GM18511 (cell line): Measurements from ENCODE around the gene RBBP7.

Experiments used
- ATAC-seq: cut with Tn5 transposase; IDR thresholded peaks from one replicate; pipeline ENCODE4 v1.9.1; 2021; ENCODE audit warnings: mild to moderate bottlenecking, moderate library complexity; ENCODE audit not compliant: unreplicated experiment

RBBP7 gene

GRCh38 chrX:16867947-16868346 lies 2.2 kb downstream of the RBBP7 start:
- no peak for ATAC-seq

DNA sequence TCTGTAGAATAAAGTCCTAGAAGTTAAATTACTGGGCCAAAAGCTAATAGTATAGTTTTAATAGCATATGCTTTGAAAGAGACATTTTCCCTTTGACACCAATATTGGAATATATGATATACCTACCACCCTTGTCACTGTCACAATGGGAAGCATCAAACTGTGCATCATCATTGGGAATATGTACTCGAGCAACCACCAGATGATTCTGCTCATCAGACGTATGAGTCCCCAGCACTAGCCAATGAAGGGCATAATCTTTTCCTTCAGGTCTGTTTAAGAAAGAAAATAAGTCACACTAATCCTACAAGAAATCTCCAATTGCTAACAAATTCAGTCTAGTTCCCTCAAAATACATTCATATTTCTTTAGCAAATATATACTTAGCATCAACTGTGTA lies 7.3 kb downstream of the RBBP7 start:
- ATAC-seq, result no peak

GRCh38 chrX:16856744-16857143 lies 13.4 kb downstream of the RBBP7 start:
- ATAC-seq, result no peak

DNA sequence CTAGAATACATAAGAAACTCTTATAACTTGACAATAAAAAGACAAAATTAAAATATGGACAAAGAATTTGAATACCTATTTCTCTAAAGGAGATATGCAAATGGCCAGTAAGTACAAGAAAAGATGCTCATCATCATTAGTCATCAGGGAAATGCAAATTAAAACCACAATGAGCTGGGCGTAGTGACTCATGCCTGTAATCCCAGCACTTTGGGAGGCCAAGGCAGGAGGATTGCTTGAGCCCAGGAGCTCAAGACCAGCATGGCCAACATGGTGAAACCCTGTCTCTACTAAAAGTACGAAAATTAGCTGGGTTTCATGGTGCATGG lies 14.1 kb downstream of the RBBP7 start:
- ATAC-seq, result peak; percentile 71

DNA sequence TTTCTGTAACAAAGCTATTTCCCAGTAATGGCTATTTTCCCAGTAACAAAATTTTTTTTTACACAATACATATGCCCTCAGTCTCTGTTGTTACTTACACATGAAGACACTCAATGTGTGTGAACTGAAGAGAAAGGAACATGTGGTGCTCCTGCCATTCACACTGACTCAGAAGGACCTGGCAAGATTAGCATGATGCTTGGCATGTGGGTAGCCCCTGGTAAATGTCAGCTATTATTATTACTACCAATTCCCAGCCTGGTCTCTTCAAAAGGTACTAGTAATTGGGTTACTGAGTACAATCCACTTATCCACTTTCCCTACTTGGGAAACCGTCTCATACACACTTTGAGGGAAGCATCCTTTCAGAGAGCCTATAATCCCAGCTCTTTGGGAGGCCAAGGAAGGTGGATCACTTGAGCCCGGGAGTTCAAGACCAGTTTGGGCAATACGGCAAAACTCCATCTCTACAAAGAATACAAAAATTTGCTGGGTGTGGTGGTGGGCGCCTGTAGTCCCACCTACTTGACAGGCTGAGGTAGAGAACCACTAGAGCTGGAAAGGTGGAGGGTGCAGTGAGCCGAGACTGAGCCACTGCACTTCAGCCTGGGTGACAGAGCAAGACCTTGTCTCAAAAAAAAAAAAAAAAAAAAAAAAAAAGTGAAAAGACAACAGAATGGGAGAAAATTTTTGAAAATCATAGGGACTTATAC lies 14.6 kb downstream of the RBBP7 start:
- ATAC-seq, result peak; percentile 52

DNA sequence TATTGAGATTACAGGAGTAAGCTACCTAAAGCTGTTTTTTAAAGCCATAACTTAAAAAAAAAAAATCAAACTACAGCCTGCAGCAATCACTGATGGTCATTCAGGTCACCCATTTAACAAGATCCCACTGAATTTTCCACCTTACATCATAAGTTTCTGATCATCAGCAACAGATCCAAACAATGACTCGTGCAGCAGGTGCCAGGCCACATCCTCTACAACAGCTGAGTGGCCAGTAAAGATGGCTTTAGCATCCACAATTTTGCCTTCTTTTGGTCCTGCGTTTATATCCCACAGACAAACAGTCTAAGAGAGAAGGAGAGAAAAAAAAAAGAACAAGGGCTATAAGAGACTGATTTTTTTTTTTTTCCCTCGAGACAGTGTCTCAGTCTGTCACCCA lies 16.6 kb downstream of the RBBP7 start:
- ATAC-seq, result no peak

DNA sequence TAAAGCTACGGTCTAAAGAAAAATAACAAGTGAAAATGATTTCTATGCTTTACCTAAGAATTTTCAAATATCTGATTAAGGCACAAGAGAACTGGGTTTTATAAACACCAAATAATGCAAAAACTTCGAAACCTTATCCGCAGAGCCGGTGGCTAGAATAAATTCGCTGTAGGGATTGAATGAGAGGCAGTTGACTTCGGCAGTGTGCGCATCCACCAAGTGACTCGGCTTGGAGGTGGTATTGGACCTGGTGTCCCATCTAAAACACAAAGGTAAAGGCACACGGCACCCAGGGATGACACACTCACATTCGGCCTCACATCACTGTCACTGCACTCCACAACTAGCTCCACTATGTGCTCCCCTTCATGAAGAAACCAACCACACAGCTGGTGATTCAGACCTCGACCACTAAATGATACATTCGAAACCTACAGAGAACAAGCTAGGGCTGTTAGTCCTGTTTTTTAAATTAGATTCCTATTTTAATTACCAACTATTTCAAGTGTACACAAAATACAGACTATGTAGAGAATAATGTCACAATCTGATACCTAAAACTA lies 17.5 kb downstream of the RBBP7 start:
- ATAC-seq, result no peak

- no peak for ATAC-seq
These were observed 18.3 kb downstream of the RBBP7 start for GRCh38 chrX:16851827-16852226.

GRCh38 chrX:16851421-16851820 lies 18.7 kb downstream of the RBBP7 start:
- no peak for ATAC-seq

DNA sequence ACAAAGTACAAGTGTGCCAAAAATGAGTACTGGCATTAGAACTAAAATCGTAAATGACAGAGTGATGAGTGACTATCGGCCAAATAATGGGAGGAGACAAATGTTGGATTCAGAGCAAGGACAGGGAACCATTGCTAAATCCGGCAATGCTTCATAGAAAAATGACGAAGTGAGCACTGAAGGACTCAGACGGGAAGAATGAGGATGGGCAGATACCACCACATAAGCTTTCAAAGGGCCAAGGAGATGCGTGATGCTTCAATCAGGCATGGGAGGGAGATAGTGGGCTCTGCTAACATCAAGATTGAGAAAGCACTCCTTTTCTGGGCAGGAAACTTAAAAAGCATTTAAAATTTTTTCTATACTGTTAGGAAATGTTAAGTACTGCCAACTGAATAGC lies 21.6 kb downstream of the RBBP7 start:
- no peak for ATAC-seq

GRCh38 chrX:16845686-16846085 lies 24.5 kb downstream of the RBBP7 start:
- no peak for ATAC-seq

DNA sequence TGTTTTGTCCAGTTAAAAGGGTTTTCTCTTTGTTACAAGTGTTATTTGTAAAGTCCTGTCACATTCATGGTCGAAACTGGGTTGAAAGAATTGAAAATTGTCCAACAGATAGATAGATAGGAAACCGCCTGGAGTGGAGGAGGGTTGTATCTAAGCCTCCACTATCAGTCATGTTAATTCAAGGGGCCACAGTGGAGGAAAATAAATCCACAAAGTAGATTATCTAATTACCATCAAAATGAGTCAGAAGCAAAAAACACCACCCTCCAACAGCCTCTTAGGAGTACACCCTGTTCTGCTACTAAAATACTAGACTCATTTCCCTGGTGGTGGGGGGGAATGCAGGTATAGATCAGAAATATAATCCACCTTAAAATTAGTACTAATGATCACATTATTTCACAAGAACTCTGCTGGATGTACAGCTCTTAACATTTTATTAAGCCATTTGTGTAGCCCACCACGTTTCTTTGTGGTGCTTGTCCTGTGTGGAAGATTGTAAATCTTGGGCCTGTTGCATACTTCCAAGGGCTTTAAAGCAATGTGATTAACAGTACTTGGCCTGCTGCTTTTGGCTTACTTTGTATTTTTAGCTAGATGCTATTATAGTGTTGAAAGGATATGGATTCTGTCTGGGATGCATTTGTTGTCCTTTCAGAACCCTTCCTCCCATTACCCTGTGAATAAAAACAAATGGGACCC lies 26.8 kb downstream of the RBBP7 start:
- ATAC-seq, result no peak

GRCh38 chrX:16842684-16843083 lies 27.5 kb downstream of the RBBP7 start:
- no peak for ATAC-seq

DNA sequence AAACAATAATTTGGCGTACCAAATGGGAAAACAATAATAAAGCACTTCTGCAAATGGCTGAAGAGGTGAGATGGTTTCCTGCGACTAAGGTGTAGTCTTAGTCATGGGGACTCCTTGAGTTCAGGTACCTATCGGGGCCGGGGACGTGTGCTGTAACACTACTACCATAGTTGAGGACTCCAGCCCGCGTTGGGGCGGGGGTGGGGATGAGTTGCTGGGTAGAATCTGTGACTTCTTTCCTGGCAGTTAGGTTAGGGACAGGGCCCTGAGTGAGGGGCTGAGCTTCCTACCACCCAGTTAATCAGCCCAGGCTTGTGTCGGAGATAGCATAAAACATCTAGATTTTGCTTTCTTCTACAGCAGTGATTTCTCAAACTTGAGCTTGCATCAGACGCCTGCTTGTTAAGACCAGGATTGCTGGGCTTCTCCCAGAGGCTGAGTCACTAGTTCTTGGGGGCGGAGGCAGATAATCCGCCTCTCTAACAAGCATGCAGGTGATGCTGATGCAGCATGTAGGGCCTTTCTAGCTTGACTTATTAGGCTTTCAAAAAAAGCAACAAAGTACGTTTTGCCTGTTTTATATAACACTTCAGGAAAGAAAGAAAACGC lies 30.2 kb downstream of the RBBP7 start:
- no peak for ATAC-seq

DNA sequence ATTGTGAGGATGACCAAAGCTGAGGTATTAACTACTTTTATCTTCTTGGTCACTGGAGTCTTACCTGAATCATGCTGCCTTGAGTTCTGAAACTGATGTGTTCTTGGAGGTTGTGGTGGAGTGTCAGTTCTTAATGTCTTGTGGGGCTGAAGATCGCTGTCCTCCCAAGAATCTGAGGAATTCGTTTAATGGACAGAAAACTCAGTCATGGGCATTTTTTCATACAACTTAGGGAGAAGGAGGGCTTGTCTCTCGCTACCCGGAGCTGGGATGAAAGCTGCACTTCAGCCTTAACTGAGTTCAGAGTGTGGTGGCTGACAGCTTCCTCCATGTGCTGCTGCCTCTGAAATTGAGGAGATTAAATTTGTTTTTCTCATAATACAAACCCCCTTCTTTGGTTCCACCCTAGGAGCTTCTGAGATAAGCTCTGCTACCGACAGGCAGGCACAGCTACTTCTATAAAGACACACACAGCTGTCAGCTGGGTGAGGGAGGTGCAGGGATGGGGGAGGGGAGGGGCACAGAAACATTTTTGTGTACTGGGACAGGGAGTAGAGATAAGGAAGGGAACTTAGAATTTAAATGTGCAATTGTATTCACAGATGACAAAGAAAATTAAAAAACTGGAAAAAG lies 30.8 kb downstream of the RBBP7 start:
- ATAC-seq, result no peak

GRCh38 chrX:16838202-16839066 lies 31.7 kb downstream of the RBBP7 start:
- no peak for ATAC-seq

DNA sequence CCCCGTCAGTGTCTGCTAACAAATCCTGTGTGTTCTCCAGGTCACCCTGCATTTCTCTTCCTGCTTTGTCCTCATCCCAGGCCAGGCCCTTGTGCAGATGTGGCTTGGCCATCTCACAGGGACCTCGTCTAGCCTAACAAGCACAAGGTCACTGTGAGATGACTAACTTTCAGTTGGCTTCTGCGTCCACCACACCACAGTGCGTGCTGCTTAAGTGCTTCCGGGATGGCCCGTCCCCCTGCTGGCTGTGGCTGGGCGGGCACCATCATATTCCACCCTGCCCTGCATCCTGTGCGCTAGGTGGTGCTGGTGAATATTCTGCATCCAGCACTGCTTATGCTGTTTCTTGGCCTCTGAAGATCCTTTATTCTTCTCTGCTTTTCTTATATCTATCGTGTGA lies 33.8 kb downstream of the RBBP7 start:
- no peak for ATAC-seq

DNA sequence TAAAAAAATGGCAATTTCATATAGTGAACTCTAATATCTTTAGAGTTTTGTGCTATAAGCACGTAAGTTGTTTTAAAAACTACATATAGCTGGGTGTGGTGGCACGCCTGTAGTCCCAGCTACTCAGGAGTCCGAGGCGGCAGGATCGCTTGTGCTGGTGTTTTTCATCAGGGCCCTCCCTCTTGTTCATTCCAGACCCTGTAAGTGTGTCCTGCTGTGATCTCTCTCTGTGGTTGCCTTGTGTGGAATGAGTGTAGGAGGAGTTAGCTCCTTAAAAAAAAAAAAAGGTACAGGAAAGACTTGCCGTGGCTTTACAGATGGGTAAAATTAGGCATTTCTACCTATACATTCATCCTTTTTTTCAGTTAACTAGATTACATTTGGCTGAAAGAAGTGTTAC lies 35.4 kb downstream of the RBBP7 start:
- ATAC-seq, result no peak

DNA sequence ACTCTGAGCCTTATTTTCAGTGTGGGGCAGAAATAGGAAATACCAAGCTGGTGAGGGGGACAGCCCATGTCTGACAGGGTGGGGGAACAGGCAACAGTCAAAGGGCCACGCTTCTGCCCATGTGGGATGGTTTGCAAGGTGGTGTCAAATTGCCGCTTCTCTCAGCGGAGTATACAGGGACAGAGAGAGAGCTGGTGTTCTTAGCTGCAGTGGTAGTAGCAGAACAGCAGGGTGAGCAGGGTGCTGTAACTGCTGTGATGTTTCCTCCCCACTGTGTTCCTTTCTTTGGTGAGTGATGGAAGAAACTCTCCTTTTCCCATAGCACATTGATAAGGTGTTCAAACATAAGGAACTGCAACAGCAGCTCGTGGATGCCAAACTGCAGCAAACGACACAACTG lies 37.9 kb downstream of the RBBP7 start:
- ATAC-seq, result no peak

GRCh38 chrX:16828124-16828908 lies 41.8 kb downstream of the RBBP7 start:
- no peak for ATAC-seq
